Neutrophil (primary cell): ENCODE measurements around the gene COX4I2.

Source experiments
- H3K27ac ChIP-seq: fragments of 200-600 bp; sonication (generic); 2 replicates; pipeline ENCODE4 v1.5.1; 2016; ENCODE audit warnings: mild to moderate bottlenecking, moderate library complexity
- H3K27me3 ChIP-seq: fragments of 200-600 bp; sonication (generic); 2 replicates; pipeline ENCODE4 v1.6.0; 2016; ENCODE audit warnings: mild to moderate bottlenecking
- H3K36me3 ChIP-seq: fragments of 200-600 bp; sonication (generic); 2 replicates; pipeline ENCODE4 v1.5.1; 2017
- H3K4me1 ChIP-seq, 2 experiments: fragments of 200-600 bp in 1 of 2; sonication (generic) in 1 of 2; 1 replicate in 1 of 2; 2 replicates in 1 of 2; pipeline versions ENCODE4 v1.5.1 to v1.6.1; 2013 to 2016; ENCODE audit warnings: low read depth in 1 of 2, low read length in 1 of 2, mild to moderate bottlenecking in 1 of 2, moderate library complexity in 1 of 2; ENCODE audit not compliant: control insufficient read depth in 1 of 2, insufficient read depth in 1 of 2
- H3K4me3 ChIP-seq, 2 experiments: fragments of 200-600 bp in 1 of 2; sonication (generic) in 1 of 2; 1 replicate in 1 of 2; 2 replicates in 1 of 2; pipeline ENCODE4 v1.5.1; 2013 to 2016; ENCODE audit warnings: low read depth in 1 of 2, low read length in 1 of 2, mild to moderate bottlenecking in 1 of 2, moderate library complexity in 1 of 2
- H3K9me3 ChIP-seq: fragments of 200-600 bp; sonication (generic); 2 replicates; pipeline ENCODE4 v1.5.1; 2016
- TF ChIP-seq, protein P1 (sequence below): fragments of 200-600 bp; sonication (generic); IDR thresholded peaks from 2 replicates; pipeline ENCODE4 v1.5.1; 2016; ENCODE audit warnings: antibody characterized with exemption

COX4I2 gene

DNA sequence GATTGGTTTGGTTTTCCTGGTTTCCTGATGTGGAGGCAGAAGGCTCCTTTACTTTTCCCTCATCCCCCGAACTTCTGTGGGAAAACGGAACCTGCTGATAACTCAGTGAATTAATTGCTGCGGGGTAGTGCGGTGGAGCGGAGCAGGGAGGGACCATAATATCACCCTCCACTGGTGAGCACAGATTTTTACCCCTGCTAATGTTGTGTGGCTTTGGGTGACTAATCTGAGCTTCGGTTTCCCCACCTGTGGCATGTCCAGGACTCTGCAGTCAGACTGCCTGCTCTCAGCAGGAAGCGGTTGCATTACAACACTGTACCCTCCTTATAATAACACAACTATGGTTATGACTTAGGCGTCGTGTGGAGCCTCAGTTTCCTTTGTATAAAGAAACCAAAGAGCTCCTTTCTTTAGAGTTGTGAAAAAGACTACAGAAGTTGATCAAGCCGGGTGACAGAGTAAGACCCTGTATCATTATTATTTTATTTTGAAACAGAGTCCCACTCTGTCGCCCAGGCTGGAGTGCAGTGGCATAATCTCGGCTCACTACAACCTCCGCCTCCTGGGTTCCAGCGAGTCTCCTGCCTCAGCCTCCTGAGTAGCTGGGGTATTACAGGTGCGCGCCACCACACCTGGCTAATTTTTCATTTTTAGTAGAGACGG is 34.8 kb upstream of the COX4I2 start:
- Histone ChIP-seq H3K4me3 (no peak overlapping the region), H3K27ac (no peak overlapping the region), H3K4me1 (peaks cover 38 to 40% of the 10 kb centered on the region in 2 experiments), H3K36me3 (no peaks in the 10 kb centered on the region), H3K9me3 (no peaks in the 10 kb centered on the region), H3K27me3 (peaks cover 36% of the 10 kb centered on the region)
- TF ChIP-seq, protein P1, sequence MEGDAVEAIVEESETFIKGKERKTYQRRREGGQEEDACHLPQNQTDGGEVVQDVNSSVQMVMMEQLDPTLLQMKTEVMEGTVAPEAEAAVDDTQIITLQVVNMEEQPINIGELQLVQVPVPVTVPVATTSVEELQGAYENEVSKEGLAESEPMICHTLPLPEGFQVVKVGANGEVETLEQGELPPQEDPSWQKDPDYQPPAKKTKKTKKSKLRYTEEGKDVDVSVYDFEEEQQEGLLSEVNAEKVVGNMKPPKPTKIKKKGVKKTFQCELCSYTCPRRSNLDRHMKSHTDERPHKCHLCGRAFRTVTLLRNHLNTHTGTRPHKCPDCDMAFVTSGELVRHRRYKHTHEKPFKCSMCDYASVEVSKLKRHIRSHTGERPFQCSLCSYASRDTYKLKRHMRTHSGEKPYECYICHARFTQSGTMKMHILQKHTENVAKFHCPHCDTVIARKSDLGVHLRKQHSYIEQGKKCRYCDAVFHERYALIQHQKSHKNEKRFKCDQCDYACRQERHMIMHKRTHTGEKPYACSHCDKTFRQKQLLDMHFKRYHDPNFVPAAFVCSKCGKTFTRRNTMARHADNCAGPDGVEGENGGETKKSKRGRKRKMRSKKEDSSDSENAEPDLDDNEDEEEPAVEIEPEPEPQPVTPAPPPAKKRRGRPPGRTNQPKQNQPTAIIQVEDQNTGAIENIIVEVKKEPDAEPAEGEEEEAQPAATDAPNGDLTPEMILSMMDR = no peak

DNA sequence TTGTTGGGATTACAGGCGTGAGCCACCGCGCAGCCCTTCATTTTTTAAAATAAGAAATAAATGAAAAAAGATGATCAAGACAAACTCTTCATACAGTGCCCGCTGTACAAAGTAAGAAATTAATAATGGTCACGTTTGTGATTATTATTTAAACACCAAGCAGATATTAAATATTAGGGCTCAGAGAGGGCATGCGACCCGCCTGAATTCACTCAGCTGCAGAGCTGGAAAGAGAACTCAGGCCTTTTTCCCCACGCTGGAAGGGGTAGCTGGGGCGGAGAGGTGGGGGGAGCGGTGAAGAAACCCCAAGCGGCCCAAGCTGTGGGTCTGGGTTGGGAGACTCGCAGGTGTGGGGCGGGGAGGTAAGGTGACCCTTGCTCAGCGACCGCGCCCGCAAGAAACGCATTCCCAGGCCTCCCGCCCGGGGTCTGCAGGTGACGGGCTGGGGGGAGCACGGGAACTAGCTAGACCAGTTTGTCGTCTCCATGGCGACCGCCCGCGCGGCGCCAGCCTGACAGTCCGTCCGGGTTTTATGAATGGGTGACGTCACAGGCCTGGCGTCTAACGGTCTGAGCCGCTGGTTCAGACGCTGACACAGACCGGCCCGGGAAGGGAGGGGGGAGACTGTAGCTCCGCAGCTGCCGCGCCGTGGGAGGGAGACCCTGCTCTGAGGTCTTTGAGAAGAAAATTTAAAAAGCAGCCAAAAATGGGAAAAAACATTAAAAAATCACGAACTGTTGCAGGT is 33.7 kb upstream of the COX4I2 start:
- Histone ChIP-seq H3K27ac (peak overlapping the region; percentile 25), H3K4me3 (peak overlapping the region; percentile 78 to 84), H3K9me3 (no peaks in the 10 kb centered on the region), H3K36me3 (no peaks in the 10 kb centered on the region), H3K4me1 (peaks cover 49 to 50% of the 10 kb centered on the region in 2 experiments), H3K27me3 (peaks cover 45% of the 10 kb centered on the region)
- TF ChIP-seq, protein P1 = no peak

DNA sequence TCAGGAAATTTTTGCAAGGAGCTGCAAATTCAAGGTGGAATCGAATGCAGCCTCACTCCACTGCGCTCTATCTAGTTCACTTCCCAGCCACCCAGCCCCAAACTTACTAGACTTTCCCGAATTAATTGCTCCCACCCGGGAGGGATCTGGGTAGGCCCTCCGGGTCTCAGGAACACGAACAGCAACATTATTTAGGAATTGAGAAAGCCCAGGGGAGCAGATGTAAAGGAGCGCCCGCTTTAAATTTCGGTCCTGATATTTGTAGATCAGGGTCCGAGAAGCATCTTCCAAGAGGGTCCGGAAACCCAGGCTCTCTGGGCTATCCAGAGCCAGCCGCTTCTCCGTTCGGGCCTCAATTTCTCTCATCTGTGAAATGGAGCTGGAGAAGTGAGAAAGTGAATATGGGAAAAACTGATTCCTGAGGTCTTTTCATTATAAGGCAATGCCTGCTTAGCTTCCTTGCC is 33.1 kb upstream of the COX4I2 start:
- no peaks in the 10 kb centered on the region for H3K9me3 ChIP-seq
- H3K27ac ChIP-seq = peak overlapping the region; percentile 57
- peaks cover 55 to 56% of the 10 kb centered on the region in 2 experiments for H3K4me1 ChIP-seq
- H3K4me3 ChIP-seq = peak overlapping the region; percentile 78 to 84
- peaks cover 45% of the 10 kb centered on the region for H3K27me3 ChIP-seq
- TF ChIP-seq, protein P1 = no peak
- H3K36me3 ChIP-seq = no peaks in the 10 kb centered on the region

DNA sequence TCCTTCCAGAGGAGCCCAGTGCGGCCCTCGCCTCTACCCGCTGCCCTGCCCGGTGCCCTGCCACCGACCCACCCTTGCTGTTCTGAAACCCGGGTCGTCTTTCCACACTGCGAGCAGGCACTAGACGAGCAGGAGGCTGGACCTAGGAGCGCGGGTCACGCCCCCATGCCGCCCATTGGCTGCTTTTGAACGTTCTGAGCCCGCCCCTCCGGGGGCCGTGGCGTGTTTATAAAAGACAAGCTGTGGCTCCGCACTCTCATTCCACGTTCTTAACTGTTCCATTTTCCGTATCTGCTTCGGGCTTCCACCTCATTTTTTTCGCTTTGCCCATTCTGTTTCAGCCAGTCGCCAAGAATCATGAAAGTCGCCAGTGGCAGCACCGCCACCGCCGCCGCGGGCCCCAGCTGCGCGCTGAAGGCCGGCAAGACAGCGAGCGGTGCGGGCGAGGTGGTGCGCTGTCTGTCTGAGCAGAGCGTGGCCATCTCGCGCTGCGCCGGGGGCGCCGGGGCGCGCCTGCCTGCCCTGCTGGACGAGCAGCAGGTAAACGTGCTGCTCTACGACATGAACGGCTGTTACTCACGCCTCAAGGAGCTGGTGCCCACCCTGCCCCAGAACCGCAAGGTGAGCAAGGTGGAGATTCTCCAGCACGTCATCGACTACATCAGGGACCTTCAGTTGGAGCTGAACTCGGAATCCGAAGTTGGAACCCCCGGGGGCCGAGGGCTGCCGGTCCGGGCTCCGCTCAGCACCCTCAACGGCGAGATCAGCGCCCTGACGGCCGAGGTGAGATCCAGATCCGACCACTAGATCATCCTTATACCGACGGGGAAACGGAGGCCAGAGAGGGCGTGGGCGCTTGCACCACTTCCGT is 32.4 kb upstream of the COX4I2 start, which contains the start of gene ID1:
Gene ID1, plus strand, starts transcription at position 259 of the 871 bp plus-strand sequence. Its CDS starts 99 bp downstream, at position 358.
- Histone ChIP-seq H3K9me3 (no peaks in the 10 kb centered on the region), H3K27me3 (peaks cover 45% of the 10 kb centered on the region), H3K27ac (peak within 1 kb of the TSS; percentile 57), H3K4me1 (peaks cover 60 to 62% of the 10 kb centered on the region in 2 experiments), H3K4me3 (peak within 1 kb of the TSS; percentile 78 to 84), H3K36me3 (no peaks in the 10 kb centered on the region)
- TF ChIP-seq, protein P1 = peak; percentile 27
